NOMO-1 treated with dmso at 0.1 percent for 144 hours (cell line): ENCODE data around the gene ZNF649.
"Not testable (repeated sequence)": the region's sequence is repeated elsewhere in the genome, so short reads cannot be mapped to it uniquely, and the experiment has no call there.

Source experiments
- DNase-seq: peaks from one replicate; lab custom pipeline; 2025; ENCODE audit not compliant: unreplicated experiment; lab: John Stamatoyannopoulos, UW

ZNF649 gene

GRCh38 chr19:51904331-51905165, at the start of gene ZNF649:
ZNF649 (minus strand) TSS chr19:51905017; CDS start chr19:51900107, 4,910 bp downstream.
- DNase-seq, result peak; percentile 70

GRCh38 chr19:51948975-51949374, 44.2 kb upstream of the ZNF649 start:
- DNase-seq, result no peak

GRCh38 chr19:51946602-51947001, 41.8 kb upstream of the ZNF649 start:
- DNase-seq, result no peak

- DNase-seq, result no peak
Measured at GRCh38 chr19:51944798-51945552, 40.2 kb upstream of the ZNF649 start.

- no peak for DNase-seq
Measured at GRCh38 chr19:51938936-51939335, 34.1 kb upstream of the ZNF649 start.

- DNase-seq, result no peak
Measured at GRCh38 chr19:51931921-51932320, 27.1 kb upstream of the ZNF649 start.

GRCh38 chr19:51927859-51928258, 23.0 kb upstream of the ZNF649 start:
- no peak for DNase-seq

GRCh38 chr19:51926784-51927741, 22.2 kb upstream of the ZNF649 start, which contains the start of gene ZNF613:
ZNF613 (plus strand) TSS chr19:51927472; CDS start chr19:51936221, 8,749 bp downstream.
- peak; percentile 80 for DNase-seq

GRCh38 chr19:51926426-51926783, 21.6 kb upstream of the ZNF649 start:
- no peak for DNase-seq

GRCh38 chr19:51921949-51922348, 17.1 kb upstream of the ZNF649 start:
- no peak for DNase-seq

GRCh38 chr19:51919606-51920005, 14.8 kb upstream of the ZNF649 start:
- DNase-seq, result no peak

- no peak for DNase-seq
Measured at GRCh38 chr19:51916167-51916566, 11.3 kb upstream of the ZNF649 start.

GRCh38 chr19:51915324-51915867, 10.6 kb upstream of the ZNF649 start:
- no peak for DNase-seq

GRCh38 chr19:51907981-51908380, 3.2 kb upstream of the ZNF649 start:
- DNase-seq, result not testable (repeated sequence)

- not testable (repeated sequence) for DNase-seq
Measured at GRCh38 chr19:51906108-51906507, 1.3 kb upstream of the ZNF649 start.

- DNase-seq, result not testable (repeated sequence)
Measured at GRCh38 chr19:51905639-51906038, 822 bp upstream of the ZNF649 start.

GRCh38 chr19:51905206-51905605, 389 bp upstream of the ZNF649 start:
- DNase-seq, result no peak

- no peak for DNase-seq
Measured at GRCh38 chr19:51903192-51903591, 1.6 kb downstream of the ZNF649 start.

GRCh38 chr19:51901860-51902259, 3.0 kb downstream of the ZNF649 start:
- DNase-seq, result no peak

GRCh38 chr19:51891193-51891747, 13.5 kb downstream of the ZNF649 start:
- no peak for DNase-seq
